ENCODE data around the gene SLC26A4.

DNA sequence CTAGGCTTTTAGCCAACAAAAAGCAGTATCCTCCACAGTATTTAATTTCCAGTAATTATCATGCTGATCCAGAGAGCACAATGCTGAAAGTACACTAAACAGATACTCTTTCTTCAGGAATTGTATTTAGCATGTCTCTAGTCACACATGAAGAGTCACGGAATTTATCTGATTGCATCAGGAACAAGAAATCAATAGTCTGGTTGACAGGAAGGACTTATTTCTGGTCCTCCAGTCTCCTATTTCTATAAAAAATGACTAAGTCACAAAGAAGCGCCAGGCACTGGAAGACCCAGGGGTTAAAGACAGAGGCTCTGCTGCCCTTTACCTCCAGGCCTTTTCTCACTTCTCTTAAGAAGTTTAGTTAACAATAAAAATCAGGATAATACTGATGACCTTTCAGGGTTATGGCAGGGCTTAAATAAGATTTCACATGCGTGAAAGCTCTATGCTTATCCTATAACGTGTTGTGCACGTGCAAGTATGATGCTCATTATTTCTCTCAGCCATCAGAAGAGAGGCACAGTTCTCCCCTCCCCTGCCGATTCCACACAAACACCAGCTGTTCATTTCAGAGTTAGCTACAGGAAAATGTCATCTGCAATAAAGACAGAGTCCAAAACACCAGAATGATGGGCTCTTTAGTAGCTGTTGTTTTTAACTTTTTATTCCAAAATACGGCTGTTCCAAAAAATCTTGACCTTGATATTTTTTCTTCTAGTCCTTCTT lies 36.9 kb downstream of the SLC26A4 start:
- no peak for TF ChIP-seq POLR2A (IDR thresholded peaks at IDR 0.05; ENCODE audit: borderline replicate concordance, extremely low read depth, insufficient read depth, insufficient read length)
- TF ChIP-seq, protein P1, sequence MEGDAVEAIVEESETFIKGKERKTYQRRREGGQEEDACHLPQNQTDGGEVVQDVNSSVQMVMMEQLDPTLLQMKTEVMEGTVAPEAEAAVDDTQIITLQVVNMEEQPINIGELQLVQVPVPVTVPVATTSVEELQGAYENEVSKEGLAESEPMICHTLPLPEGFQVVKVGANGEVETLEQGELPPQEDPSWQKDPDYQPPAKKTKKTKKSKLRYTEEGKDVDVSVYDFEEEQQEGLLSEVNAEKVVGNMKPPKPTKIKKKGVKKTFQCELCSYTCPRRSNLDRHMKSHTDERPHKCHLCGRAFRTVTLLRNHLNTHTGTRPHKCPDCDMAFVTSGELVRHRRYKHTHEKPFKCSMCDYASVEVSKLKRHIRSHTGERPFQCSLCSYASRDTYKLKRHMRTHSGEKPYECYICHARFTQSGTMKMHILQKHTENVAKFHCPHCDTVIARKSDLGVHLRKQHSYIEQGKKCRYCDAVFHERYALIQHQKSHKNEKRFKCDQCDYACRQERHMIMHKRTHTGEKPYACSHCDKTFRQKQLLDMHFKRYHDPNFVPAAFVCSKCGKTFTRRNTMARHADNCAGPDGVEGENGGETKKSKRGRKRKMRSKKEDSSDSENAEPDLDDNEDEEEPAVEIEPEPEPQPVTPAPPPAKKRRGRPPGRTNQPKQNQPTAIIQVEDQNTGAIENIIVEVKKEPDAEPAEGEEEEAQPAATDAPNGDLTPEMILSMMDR (IDR thresholded peaks at IDR 0.05 in 2 of 3, conservative IDR thresholded peaks at IDR 0.05 in 1 of 3; ENCODE audit: borderline replicate concordance in 1 of 3, insufficient read depth in 1 of 3, low read depth in 2 of 3, low read length in 2 of 3) = no peak
- TF ChIP-seq, protein P2, sequence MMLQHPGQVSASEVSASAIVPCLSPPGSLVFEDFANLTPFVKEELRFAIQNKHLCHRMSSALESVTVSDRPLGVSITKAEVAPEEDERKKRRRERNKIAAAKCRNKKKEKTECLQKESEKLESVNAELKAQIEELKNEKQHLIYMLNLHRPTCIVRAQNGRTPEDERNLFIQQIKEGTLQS (IDR thresholded peaks at IDR 0.05) = no peak
- no peak for TF ChIP-seq SIN3A (IDR thresholded peaks at IDR 0.05; ENCODE audit: low read depth)
- TF ChIP-seq POLR2AphosphoS5 (IDR thresholded peaks at IDR 0.05; ENCODE audit: low read depth, low read length) = no peak
- TF ChIP-seq, protein P3, sequence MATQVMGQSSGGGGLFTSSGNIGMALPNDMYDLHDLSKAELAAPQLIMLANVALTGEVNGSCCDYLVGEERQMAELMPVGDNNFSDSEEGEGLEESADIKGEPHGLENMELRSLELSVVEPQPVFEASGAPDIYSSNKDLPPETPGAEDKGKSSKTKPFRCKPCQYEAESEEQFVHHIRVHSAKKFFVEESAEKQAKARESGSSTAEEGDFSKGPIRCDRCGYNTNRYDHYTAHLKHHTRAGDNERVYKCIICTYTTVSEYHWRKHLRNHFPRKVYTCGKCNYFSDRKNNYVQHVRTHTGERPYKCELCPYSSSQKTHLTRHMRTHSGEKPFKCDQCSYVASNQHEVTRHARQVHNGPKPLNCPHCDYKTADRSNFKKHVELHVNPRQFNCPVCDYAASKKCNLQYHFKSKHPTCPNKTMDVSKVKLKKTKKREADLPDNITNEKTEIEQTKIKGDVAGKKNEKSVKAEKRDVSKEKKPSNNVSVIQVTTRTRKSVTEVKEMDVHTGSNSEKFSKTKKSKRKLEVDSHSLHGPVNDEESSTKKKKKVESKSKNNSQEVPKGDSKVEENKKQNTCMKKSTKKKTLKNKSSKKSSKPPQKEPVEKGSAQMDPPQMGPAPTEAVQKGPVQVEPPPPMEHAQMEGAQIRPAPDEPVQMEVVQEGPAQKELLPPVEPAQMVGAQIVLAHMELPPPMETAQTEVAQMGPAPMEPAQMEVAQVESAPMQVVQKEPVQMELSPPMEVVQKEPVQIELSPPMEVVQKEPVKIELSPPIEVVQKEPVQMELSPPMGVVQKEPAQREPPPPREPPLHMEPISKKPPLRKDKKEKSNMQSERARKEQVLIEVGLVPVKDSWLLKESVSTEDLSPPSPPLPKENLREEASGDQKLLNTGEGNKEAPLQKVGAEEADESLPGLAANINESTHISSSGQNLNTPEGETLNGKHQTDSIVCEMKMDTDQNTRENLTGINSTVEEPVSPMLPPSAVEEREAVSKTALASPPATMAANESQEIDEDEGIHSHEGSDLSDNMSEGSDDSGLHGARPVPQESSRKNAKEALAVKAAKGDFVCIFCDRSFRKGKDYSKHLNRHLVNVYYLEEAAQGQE (IDR thresholded peaks at IDR 0.05; ENCODE audit: low read depth) = no peak
- TF ChIP-seq EZH2 (IDR thresholded peaks at IDR 0.05) = no peak
- no peak for TF ChIP-seq EGR1 (IDR thresholded peaks at IDR 0.05; ENCODE audit: low read depth)
- TF ChIP-seq EZH2phosphoT487 (IDR thresholded peaks at IDR 0.05; ENCODE audit: borderline replicate concordance) = no peak
- TF ChIP-seq RAD21 (IDR thresholded peaks at IDR 0.05; ENCODE audit: low read depth) = no peak
